CD4-positive, alpha-beta T cell treated with Interleukin-4 for 1 hour (primary cell): ENCODE data around the gene TTC3.

Source experiments
- DNase-seq, 2 donors: peaks; one replicate each; pipeline ENCODE4 v3.0.0-alpha.2; 2020 to 2022

TTC3 gene

DNA sequence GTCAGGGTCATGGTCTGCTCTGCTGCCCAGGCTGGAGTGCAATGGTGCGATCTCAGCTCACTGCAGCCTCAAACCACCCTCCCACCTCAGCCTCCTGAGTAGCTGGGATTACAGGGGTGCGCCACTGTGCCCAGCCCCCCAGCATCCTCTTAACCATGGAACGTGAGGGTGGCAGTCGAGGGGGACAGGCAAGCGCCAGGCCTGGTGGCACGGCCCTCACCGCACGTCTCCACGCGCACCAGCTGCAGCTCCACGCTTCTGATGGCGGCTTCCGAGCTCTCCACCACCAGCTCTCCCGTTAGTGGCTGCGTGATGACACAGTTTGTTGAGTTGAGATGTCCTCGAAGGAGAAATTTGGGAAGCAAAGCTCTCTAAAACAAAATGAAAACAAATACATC lies 154.9 kb downstream of the TTC3 start:
- no peak for DNase-seq

DNA sequence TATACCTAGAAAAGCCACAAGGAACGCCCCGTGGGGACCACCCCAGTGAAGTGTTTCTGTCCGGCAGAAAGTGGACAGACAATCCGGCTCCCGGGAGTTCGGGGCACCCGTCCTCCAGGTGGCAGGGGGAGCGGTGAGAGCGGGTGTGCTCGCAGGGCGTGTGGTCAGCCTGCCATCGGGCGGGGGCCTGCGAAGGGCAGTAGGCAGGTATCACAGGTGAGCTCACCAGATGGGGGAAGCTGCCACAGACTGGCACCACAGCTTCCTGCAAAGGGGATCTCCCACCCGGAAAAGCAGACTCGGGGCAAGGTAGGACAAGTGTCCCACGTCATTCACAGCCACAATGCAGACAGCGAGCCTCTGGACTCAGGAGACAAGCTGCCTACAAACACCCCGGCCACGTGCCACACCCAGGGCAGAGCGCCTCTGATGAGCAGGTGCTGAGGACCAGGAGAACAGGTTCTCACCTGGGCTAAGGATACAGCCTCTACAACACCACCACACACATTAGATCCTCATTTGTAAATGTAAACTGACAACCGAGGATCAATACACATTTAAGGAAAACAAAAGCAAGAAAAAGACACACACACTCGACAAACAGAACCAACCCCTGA lies 157.7 kb downstream of the TTC3 start:
- DNase-seq = no peak

DNA sequence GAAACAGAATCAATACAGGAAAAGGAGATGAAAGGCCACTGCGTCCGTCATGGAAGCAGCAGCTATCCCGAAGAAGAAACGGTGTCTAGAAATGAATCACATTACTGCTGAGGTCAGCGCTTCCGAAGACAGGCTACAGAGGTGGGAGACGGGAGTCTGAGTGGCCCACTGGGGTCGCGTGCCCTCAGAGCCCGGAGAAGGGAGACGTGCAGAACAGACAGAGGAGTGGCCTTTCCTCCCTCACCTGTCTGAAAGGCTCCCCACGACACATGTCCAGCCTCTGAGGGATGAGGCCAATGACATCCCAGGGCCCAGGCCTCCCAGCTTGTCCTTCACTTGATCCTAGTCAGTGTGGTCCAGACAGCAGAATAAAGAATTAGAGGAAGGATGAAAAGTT lies 158.2 kb downstream of the TTC3 start:
- no peak for DNase-seq

DNA sequence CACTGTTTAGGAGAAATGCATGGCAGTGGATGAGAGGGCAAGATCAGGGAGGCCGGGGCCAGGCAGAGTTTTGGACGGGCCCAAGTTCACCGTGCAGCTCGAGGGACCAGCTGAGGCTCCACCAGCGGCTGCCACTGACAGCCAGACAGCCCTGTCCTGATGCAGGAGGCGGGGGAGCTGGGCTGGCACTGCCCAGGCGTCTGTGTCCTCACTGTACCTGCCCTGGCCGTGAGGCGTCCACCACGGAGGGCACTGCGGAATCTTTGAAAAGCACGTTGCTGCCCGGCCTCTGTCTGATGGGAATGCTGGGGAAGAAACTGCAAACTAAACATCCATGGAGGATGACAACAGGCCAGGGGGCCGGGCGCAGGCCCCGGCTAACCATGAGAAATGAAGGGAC lies 158.6 kb downstream of the TTC3 start:
- DNase-seq = no peak

DNA sequence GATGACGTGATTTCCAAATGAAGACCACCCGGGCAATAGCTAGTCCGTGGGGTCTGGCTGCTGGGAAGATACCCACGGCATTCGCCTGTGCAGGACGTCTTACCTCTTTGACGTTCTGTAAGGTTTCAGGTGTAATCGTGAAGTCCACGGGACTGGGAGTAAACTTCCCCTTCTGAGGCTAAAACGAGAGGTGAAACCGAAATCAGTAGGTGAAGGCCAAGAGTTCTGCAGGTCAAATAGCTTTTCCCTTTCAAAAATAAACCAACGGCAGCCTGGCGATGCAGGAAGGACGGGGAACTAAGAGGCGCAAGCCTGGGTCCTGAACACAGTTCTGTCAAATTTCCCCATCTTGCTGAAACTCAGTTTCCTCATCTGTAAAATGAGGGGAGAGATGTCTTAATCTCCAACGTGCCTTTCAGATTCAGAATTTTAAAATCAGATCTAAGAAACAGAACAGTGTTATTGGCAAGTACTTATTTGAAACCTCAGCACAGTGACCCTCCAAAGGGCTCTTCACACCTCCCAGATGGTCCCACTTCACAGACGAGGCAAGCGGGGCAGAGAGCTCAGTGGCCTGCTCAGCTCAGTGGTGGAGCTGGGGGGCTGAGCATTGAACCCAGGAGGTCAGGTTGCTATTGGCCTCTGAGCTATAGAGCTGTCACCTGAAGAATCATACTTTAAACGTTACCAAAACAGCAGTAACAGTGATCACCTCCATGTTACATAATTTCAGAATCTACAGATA lies 159.4 kb downstream of the TTC3 start:
- DNase-seq = no peak

DNA sequence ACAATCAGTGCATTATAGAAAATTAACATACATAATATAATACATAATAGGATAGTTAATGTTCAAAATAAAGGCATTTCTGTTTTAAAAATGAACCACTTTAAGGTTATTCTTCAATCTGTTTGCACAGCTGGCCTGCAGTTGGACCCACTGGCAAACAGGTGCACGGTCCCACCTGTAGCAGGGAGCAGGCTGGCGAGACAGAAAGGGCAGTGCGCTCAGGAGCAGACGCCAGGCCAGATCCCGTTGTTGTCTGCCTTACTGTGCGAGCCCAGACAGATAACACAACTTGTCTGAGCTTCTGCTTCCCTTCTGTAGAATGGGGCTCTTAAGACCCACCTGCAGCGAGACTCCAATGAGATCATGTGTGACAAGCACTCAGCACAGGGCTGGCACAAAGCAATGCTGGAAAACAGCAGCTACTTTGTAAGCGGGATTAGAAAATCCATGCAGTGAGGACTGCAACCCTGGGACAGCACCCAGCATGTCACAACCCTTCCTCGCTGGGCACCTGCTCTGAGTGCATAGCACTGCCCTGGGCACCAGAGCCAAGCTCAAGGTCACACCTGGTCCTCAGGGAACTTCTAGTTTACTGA lies 160.6 kb downstream of the TTC3 start:
- DNase-seq = no peak

DNA sequence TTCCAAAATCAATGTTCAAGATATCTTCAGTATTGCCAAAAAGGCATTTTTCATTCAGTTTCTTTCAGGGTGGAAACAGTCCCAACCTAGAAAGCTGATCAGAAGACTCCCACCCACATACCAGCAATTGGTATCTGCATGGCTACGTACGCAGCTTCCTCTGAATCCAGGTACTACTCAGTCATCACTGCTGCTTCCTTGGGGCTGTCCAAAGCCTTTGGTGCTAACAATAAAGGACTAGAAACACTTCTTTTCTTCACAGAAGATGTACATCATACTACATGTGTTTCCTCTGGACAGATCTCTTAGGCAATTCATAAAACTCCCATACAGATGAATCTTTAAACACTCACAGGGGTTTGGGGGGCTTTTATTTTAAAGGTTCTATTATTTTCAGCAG lies 164.3 kb downstream of the TTC3 start:
- DNase-seq = no peak

DNA sequence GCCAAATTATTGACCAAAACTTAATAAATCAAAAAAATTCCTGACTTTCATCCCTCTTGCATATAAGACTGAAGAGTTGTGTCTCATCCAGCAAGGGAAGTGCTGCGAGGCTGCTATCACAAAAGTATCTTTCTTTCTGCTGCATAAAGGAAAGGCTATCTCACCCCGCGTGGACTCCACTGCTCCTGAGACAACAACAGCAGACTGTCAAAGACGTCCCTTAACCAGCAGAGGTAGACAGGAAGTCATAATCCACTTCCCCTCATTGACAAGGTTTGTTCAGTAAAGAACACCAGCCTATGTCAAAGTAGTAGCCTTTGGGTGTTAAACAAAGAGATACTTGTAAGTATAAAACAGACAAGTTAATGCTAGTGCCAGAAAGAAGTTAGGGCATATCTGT lies 164.7 kb downstream of the TTC3 start:
- DNase-seq = no peak

DNA sequence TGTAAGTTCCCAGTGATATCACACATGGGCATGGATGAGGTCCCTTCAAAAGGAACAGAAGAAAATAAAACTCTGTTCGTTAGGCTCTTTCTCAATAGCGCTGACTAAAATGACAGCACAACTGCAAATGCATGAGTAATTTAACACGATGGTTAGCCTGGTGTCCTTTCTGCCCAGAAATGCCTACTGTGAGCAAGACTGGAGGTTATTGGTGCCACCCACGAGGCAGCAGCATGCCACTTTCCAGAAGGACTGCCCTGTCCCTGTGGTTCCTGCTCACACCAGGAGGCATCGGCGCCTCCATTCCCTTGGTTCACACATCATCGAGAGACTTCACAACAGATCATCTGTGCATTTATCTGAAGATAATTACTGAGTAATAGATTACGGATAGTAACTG lies 167.9 kb downstream of the TTC3 start:
- DNase-seq = no peak

DNA sequence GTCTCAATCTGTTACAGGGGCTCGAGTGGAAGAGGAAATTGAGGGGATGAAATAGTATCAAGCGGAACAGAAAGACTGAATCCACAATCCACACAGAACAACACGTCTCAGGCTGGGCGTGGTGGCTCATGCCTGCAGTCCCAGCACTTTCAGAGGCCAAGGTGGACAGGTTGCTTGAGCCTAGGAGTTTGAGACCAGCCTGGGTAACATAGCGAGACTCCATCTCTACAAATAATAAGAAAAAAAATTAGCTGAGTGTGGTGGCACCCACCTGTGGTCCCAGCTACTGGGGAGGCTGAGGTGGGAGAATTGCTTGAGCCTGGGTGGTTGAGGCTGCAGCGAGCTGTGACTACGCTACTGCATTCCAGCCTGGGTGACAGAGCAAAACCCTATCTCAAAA lies 168.4 kb downstream of the TTC3 start:
- no peak for DNase-seq

DNA sequence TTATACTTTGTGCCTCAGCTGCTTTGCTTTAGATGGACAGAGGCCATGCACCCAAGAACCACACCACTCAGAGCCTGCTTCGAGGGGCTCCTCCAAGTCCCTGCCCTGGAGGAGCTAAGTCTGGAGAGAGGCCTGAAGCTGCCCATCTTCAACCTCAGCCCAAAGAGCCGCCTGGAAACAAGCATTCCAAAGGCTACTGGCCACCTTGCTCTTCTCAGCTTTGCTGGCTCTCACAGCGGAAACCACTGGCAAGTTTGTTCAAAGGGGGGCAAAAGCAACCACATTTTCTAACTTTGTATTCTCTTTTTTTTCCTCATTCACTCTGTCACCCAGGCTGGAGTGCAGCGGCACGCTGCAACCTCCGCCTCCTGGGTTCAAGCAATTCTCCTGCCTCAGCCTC lies 170.9 kb downstream of the TTC3 start:
- DNase-seq = no peak

DNA sequence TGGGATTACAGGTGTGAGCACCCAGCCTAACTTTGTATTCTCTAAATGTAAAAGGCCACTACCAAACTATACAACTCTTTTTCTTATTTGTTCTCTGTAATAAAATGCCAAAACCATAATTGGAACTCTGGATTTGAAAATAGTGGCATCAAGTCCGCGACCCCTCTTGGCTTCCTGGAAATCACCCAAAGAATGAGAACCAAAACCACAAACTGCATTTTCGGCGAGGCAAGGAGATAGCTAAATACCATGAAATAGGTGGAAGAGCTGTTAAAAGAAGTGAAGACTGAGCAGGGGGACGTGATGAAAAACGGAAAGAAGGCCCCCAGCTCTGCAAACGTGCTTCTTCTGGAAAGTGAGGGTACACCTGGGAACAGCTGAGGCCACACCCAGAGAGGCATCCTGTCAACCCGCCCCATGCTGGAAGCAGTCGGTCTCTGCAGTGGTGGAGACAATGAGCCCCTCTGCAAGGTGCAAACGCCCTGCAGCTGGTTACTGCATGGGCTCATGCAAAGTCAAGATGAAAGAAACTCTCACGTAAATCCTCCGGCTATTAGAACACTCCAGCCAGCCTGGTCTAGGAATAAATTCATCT lies 171.5 kb downstream of the TTC3 start:
- no peak for DNase-seq

DNA sequence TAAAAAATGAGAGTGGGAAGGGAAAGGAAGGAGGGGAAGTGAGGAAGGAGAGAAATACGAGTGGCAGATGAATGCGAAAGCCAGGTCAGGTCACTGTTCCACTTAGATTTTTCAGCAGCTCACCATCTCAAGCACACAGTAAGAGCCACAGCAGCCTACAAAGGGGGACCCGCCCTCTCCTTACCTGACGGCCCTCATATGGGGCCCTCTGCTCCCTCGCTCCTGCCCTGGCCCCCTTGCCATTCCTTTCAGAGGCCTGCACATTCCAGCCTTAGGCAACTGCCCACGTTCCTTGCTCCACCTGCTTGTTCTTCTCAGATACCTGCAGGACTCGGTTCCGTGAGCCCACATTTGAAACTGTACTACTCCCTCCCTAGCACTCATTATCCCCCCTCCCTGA lies 172.1 kb downstream of the TTC3 start:
- DNase-seq = no peak

DNA sequence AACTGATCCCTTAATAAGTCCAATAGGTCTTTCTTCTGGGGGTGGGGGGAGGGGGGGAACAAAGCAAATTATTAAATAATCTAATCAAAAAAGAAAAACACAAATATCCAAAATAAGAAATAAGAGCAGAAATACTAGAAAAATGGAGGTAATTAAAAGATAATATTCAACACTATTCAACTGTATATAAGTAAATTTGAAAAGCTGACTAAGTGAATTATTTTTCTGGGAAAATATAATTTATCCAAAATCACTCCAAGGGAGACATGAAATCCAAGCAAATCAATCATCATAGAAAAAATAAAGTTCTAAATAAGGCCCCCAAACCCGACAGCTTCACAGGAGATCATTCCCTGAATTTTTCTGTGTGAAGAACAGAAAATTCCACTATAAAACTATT lies 175.2 kb downstream of the TTC3 start:
- no peak for DNase-seq

DNA sequence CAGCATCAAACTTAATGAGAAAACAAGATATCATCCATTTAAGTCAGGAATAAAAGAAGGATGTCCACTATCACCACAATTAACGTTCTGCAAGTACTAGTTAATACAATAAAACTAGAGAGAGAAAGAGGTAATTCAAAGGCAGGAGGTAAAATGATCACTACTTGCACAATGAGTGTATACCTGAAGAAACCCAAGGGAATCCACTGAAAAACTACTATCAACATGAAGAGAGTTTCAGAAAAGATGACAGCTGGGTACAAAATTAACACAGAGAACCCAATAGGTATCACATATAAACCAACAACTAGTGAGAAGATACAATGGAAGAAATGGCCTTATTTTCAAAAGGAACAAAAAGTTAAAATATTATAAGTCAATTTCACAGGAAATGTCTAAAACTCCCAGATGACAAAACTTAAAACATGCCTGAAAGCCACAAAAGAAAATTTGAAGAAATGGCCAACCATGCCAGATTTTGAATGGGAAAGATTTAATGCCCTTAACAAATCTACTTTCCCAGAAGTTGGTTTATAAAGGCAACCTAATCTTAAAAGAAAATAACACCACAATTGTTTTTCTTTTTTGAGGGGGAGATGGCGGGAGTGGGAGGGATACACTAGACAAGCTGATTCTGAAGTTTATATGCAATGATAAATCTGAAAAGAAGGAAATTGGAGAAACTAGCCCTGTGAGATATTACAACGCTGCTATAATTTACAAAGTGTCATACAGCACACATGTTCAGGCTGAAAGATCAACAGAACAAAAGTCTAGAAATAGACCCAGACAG lies 176.3 kb downstream of the TTC3 start:
- no peak for DNase-seq

DNA sequence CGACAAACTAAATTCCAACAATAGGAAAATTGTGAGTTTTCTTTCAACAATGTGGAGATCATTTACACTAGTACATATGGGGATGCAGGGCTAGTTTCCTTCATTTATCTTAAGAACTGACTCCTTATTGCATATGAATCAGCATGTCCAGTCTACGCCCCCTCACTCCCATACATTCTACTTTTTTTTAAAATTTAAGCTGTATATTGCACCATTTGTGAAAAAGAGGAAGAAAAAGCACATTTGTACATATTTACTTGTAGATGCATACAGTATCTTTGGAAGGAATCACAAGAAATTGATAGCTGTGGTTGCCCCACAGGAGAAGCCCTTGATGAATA lies 178.2 kb downstream of the TTC3 start:
- no peak for DNase-seq
